Stimulated activated naive CD8-positive, alpha-beta T cell treated with anti-CD3 and anti-CD28 coated beads, Interleukin-15, amount 100 ng/mL, for 72 hours (primary cell): ENCODE measurements around the gene TTLL11.

ENCODE experiments used
- ATAC-seq: fragments of 150-1000 bp; cut with Tn5 transposase; 2 replicates; pipeline ENCODE4 v1.10.0; 2021; ENCODE audit warnings: mild to moderate bottlenecking, moderate library complexity
- DNase-seq, 2 donors: peaks; one replicate each; pipeline ENCODE4 v3.0.0; 2021 to 2022
- H3K27ac Mint-ChIP-seq, 2 donors: one replicate each; pipeline ENCODE4 v1.8.0; 2022; ENCODE audit warnings: mild to moderate bottlenecking in 2 of 2, mixed read lengths in 2 of 2, moderate library complexity in 2 of 2
- H3K27me3 Mint-ChIP-seq: one replicate; pipeline ENCODE4 v1.8.0; 2022; ENCODE audit warnings: mixed read lengths
- H3K4me1 Mint-ChIP-seq: one replicate; pipeline ENCODE4 v1.8.0; 2022; ENCODE audit warnings: mild to moderate bottlenecking, mixed read lengths
- H3K4me3 Mint-ChIP-seq, 2 donors: one replicate each; pipeline ENCODE4 v1.8.0; 2022; ENCODE audit warnings: mild to moderate bottlenecking in 2 of 2, mixed read lengths in 2 of 2, moderate library complexity in 1 of 2
- H3K9me3 Mint-ChIP-seq, 2 donors: one replicate each; pipeline ENCODE4 v1.8.0; 2022; ENCODE audit warnings: mixed read lengths in 2 of 2

The TTLL11 gene

GRCh38 chr9:122056484-122056883, 36.6 kb downstream of the TTLL11 start:
- H3K27ac Mint-ChIP-seq: no peak overlapping the region
- H3K27me3 Mint-ChIP-seq: no peaks in the 10 kb centered on the region
- H3K9me3 Mint-ChIP-seq: no peaks in the 10 kb centered on the region
- DNase-seq (no peak), ATAC-seq (no peak)
- peaks cover 20% of the 10 kb centered on the region for H3K4me1 Mint-ChIP-seq
- H3K4me3 Mint-ChIP-seq: no peak overlapping the region

DNA sequence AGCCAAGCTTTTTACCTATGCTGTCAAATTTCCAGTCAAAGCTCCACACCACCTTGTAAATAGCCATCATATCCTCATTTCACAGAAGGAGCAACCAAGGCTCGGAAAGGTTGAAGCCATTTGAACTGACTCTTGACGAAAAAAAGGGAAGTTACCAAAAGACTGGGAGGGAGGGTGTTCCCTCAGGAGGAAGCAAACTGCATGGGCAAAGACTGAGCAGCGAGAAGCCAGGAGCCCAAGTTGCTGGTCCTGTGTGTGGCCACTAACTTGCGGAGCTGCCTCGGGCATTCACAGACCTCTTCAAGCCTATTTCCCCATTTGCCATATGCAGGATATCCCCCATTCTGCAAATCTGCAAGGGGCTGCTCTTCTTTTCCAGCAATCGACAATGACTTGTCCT, 37.4 kb downstream of the TTLL11 start:
- Mint-ChIP-seq H3K27ac (no peak overlapping the region), H3K27me3 (no peaks in the 10 kb centered on the region), H3K9me3 (no peaks in the 10 kb centered on the region), H3K4me3 (no peak overlapping the region), H3K4me1 (peaks cover 24% of the 10 kb centered on the region)
- DNase-seq: no peak
- no peak for ATAC-seq

GRCh38 chr9:122053567-122054350, 39.3 kb downstream of the TTLL11 start:
- DNase-seq: no peak
- peaks cover 24% of the 10 kb centered on the region for H3K4me1 Mint-ChIP-seq
- no peaks in the 10 kb centered on the region for H3K9me3 Mint-ChIP-seq
- no peaks in the 10 kb centered on the region for H3K27me3 Mint-ChIP-seq
- H3K4me3 Mint-ChIP-seq: no peak overlapping the region
- no peak for ATAC-seq
- no peak overlapping the region for H3K27ac Mint-ChIP-seq

- peaks cover 24% of the 10 kb centered on the region for H3K4me1 Mint-ChIP-seq
- ATAC-seq: no peak
- no peak overlapping the region for H3K4me3 Mint-ChIP-seq
- DNase-seq: no peak
- no peaks in the 10 kb centered on the region for H3K27me3 Mint-ChIP-seq
- H3K27ac Mint-ChIP-seq: peak overlapping the region in 1 of 2 donors; percentile 38
- H3K9me3 Mint-ChIP-seq: no peaks in the 10 kb centered on the region
These were observed 40.0 kb downstream of the TTLL11 start for GRCh38 chr9:122053064-122053463.

DNA sequence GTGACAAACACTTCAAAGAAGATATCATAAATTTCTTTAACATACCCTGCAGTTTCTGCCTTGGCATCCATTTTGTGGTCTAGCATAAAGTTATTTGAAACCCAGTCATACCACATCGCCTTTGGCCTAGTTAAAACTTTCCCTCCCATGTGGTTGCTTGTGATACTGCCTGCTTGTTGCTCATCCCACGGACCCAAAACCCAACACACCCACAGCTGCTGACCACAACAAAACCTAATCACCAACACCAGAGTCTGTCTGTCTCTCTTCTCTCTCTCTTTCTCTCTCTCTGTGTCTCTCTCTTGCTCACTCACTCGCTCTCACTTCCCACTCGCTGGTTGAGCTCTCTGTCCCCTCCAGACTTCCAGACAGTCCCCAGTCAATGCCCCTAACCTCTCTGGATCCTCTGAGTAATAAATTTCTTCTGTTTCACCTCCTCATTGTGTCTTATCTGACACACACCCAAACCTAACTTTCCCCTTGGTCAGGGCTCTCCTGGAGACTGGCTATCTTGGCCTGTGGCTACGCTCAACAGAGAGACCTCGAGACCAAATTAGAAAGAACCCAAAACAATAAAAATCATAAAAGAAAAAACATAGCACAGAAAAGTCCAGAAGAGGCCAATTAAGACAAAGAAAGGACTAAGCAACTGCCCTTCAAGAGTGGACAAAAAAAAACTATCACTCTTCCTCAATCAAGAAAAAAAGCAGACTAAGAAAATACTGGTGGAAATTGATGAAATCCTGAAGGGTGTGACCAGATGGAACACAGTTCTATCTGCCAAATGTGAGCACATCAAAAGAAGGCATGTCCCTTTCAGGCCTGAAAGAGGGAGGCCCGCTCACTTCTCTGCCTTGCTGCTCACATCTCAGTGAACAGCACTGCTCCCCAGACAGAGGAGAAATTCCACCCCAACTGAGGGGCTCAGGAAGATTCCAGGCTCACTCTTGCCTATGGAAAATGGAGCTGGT, 41.5 kb downstream of the TTLL11 start:
- H3K4me1 Mint-ChIP-seq: peaks cover 24% of the 10 kb centered on the region
- H3K27ac Mint-ChIP-seq: peak overlapping the region; percentile 49 to 73
- H3K9me3 Mint-ChIP-seq: peaks cover 0 to 8% of the 10 kb centered on the region in 2 donors
- H3K27me3 Mint-ChIP-seq: no peaks in the 10 kb centered on the region
- DNase-seq: peak; percentile 53 to 83
- H3K4me3 Mint-ChIP-seq: peak overlapping the region; percentile 31 to 54
- ATAC-seq: peak; percentile 94

DNA sequence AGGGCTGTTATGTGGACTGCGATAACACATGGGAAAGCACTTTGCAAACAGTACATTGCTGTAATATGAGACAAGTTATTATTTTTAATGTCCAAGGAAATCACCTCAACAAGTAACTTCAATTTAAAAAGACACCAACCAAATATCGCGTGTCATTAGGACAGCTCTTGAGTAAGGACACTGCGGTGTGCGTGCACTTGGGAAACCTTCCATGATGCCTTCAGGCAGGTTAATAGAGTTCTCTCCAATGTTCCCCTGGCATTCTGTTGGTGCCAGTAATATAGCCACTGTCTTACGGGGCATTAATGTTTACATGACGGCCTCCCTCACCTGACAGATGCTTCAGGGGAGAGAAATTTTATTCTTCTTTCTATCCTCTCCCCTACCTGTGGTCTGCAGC, 42.9 kb downstream of the TTLL11 start:
- H3K27ac Mint-ChIP-seq: no peak overlapping the region
- no peak for ATAC-seq
- peaks cover 4 to 12% of the 10 kb centered on the region in 2 donors for H3K9me3 Mint-ChIP-seq
- H3K27me3 Mint-ChIP-seq: no peaks in the 10 kb centered on the region
- DNase-seq: no peak
- peaks cover 24% of the 10 kb centered on the region for H3K4me1 Mint-ChIP-seq
- H3K4me3 Mint-ChIP-seq: no peak overlapping the region

DNA sequence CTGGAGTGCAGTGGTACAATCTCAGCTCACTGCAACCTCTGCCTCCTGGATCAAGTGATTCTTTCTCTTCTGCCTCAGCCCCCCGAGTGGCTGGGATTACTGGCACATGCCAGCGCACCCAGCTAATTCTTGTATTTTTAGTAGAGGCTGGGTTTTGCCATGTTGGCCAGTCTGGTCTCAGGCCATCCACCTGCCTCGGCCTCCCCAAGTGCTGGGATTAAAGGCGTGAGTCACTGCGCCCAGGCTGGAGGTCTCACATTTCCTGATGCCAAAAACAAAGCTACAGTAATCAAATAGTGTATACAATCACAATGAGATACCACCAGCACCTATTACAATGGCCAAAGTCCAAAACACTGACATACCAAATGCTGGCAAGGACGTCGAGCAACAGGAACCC, 51.1 kb downstream of the TTLL11 start:
- H3K27me3 Mint-ChIP-seq: no peaks in the 10 kb centered on the region
- no peaks in the 10 kb centered on the region for H3K4me1 Mint-ChIP-seq
- DNase-seq (no peak), ATAC-seq (no peak)
- no peak overlapping the region for H3K4me3 Mint-ChIP-seq
- no peak overlapping the region for H3K27ac Mint-ChIP-seq
- peaks cover 4 to 8% of the 10 kb centered on the region in 2 donors for H3K9me3 Mint-ChIP-seq

DNA sequence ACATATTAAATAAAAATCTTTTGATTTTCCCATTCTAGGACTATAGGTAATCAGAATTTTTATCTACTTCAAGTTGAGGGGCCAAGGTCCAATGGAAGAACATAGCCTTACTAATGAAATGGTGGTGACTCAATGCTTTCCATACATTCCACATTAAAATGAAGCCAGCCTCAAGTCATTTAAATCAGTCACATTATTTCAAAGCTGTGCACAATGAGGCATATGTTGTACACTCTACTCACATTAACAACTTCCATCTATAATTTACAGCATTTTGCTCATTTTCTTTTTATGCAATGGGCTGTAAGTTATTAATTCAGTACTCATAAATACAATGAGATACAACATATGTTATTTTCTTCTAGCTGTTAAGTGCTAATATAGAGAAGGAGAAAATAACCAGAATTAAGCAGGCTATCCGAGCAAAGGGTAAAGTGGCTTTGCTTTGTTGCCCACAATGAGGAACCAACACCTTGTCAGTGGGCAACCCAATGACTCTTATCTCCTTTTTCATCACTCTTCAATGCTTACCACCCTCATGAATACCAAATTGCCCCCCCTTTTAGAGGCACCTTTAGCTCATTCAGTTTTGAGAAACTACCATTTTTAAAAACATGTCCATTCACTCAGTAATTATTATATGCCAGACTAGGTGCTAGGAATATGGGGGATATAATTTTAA, 52.4 kb downstream of the TTLL11 start:
- no peaks in the 10 kb centered on the region for H3K4me1 Mint-ChIP-seq

DNA sequence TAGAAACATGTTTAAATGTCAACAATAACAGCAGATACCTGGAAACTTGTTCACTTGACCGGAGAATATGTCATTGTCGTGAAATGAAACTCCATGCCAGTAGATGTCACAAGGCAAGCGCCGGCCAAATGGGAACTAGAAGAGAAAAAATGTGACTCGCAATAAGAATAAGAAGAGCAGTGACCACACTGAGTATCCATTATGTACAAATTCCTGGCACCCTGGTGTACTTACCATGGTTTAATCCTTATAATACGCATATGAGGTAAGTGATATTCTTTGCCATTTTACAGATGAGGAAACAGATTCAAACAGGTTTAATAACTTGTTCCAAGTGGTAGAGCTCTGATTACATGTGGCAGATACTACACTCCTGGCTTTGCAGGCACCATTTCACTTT, 53.9 kb downstream of the TTLL11 start:
- H3K9me3 Mint-ChIP-seq: no peaks in the 10 kb centered on the region
- DNase-seq: no peak
- no peak overlapping the region for H3K4me3 Mint-ChIP-seq
- no peaks in the 10 kb centered on the region for H3K4me1 Mint-ChIP-seq
- H3K27ac Mint-ChIP-seq: no peak overlapping the region
- no peaks in the 10 kb centered on the region for H3K27me3 Mint-ChIP-seq
- no peak for ATAC-seq

More for the DNA sequence above, 52.4 kb downstream of the TTLL11 start:
- no peak for DNase-seq
- Mint-ChIP-seq H3K27me3 (no peaks in the 10 kb centered on the region), H3K4me3 (no peak overlapping the region), H3K27ac (no peak overlapping the region), H3K9me3 (peaks cover 0 to 2% of the 10 kb centered on the region in 2 donors)
- ATAC-seq: no peak

DNA sequence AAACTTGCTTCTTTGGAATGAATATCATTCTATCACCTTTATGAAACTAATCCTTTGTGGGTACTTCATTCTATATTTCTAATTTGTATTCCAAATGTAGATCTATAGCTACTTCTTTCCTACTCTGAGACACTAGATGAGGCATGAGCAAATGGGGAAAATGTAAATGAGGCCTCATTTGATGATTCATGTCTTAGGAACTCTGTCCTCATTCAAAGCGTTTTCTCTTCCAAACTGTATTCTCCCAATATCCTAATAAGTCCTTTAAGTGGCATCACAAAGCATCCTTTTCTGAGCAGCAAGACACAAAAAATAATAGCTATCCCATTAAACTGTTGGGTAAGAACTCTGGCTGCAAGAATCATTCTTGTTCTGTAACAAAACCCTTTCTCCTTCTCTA, 56.1 kb downstream of the TTLL11 start:
- DNase-seq (no peak), ATAC-seq (no peak)
- no peaks in the 10 kb centered on the region for H3K27me3 Mint-ChIP-seq
- H3K9me3 Mint-ChIP-seq: no peaks in the 10 kb centered on the region
- no peak overlapping the region for H3K27ac Mint-ChIP-seq
- no peak overlapping the region for H3K4me3 Mint-ChIP-seq
- H3K4me1 Mint-ChIP-seq: no peaks in the 10 kb centered on the region

GRCh38 chr9:122036408-122036807, 56.7 kb downstream of the TTLL11 start:
- H3K27ac Mint-ChIP-seq: no peak overlapping the region
- no peak for ATAC-seq
- H3K4me1 Mint-ChIP-seq: no peaks in the 10 kb centered on the region
- H3K9me3 Mint-ChIP-seq: no peaks in the 10 kb centered on the region
- H3K27me3 Mint-ChIP-seq: no peaks in the 10 kb centered on the region
- no peak for DNase-seq
- no peak overlapping the region for H3K4me3 Mint-ChIP-seq

- Mint-ChIP-seq H3K4me1 (no peaks in the 10 kb centered on the region), H3K9me3 (no peaks in the 10 kb centered on the region), H3K27ac (no peak overlapping the region), H3K4me3 (no peak overlapping the region), H3K27me3 (no peaks in the 10 kb centered on the region)
- ATAC-seq: no peak
- DNase-seq: no peak
These were observed 59.2 kb downstream of the TTLL11 start for GRCh38 chr9:122033775-122034373.

- ATAC-seq (no peak), DNase-seq (no peak)
- H3K27ac Mint-ChIP-seq: no peak overlapping the region
- no peak overlapping the region for H3K4me3 Mint-ChIP-seq
- peaks cover 0 to 5% of the 10 kb centered on the region in 2 donors for H3K9me3 Mint-ChIP-seq
- no peaks in the 10 kb centered on the region for H3K4me1 Mint-ChIP-seq
- H3K27me3 Mint-ChIP-seq: no peaks in the 10 kb centered on the region
These were observed 60.8 kb downstream of the TTLL11 start for GRCh38 chr9:122032346-122032745.

DNA sequence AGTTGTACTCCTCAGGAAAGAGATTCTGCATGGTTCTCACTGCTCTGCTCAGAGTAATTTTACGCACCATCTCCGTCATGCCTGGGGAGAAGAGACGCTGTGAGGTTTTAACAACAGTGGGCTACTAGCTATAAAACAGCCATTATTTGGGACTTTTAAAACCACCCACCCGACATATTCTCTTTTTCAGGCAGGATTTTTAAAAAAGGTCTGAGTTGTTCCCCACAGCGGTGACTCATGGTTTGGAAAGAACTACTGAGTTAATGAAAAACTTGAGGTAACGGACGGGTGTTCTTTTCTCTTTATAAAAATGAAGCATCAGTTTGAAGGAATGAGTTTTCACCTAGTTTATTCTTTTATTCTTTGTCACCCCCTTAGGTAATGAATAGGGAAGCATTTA, 61.3 kb downstream of the TTLL11 start:
- no peak for ATAC-seq
- no peak for DNase-seq
- H3K27ac Mint-ChIP-seq: no peak overlapping the region
- peaks cover 0 to 11% of the 10 kb centered on the region in 2 donors for H3K9me3 Mint-ChIP-seq
- no peaks in the 10 kb centered on the region for H3K4me1 Mint-ChIP-seq
- H3K27me3 Mint-ChIP-seq: no peaks in the 10 kb centered on the region
- H3K4me3 Mint-ChIP-seq: no peak overlapping the region

DNA sequence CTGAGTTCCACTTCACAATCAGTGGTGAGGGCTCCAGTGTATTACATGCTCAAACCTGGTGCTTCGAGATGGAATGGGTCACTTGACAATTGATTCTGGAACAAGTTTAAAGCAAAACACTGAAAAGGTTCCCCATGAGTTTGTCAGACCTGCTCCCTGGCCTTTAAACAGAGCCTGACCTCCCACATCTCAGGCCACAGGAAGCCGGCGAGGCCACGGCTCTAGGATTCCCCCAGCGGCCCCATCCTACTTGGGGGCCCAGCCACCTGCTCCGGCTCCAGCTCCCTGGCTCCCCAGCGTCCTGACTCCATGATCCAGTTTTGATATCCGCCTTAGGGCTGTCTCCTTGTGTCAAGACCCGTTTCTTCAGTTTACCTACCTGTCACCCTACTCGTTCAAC, 62.0 kb downstream of the TTLL11 start:
- no peak for DNase-seq
- no peaks in the 10 kb centered on the region for H3K27me3 Mint-ChIP-seq
- no peak for ATAC-seq
- no peaks in the 10 kb centered on the region for H3K4me1 Mint-ChIP-seq
- H3K27ac Mint-ChIP-seq: no peak overlapping the region
- no peak overlapping the region for H3K4me3 Mint-ChIP-seq
- H3K9me3 Mint-ChIP-seq: peaks cover 0 to 11% of the 10 kb centered on the region in 2 donors
